GM23338 (cell line): ENCODE results near the gene HIVEP3. TPM values are rescaled to one million over a fixed set of nuclear protein-coding genes. Genes with fewer than 3 reads are reported as not detected.

Experiments used
- ATAC-seq: fragments of 200-7000 bp; cut with Tn5 transposase; 3 replicates; pipeline ENCODE4 v1.9.1; 2020
- DNase-seq: peaks from one replicate; pipeline ENCODE4 v3.0.0-alpha.2; 2015; ENCODE audit warnings: low spot score
- H2AFZ ChIP-seq: fragments of 200-600 bp; sonication (generic); 2 replicates; pipeline ENCODE4 v1.8.0; 2016; ENCODE audit warnings: antibody characterized with exemption, mild to moderate bottlenecking, moderate library complexity
- H3F3A ChIP-seq: fragments of 200-600 bp; sonication (generic); replicated peaks from 2 replicates; pipeline ENCODE4 v1.8.0; 2017; ENCODE audit warnings: antibody characterized with exemption, mixed run types, low read depth
- H3K27ac ChIP-seq: fragments of 200-600 bp; sonication (generic); 2 replicates; pipeline ENCODE4 v1.6.1; 2016; ENCODE audit warnings: low read depth
- H3K27me3 ChIP-seq: fragments of 200-600 bp; sonication (generic); 2 replicates; pipeline ENCODE4 v1.8.0; 2016; ENCODE audit warnings: mild to moderate bottlenecking, mixed run types, moderate library complexity; ENCODE audit not compliant: insufficient read depth
- H3K36me3 ChIP-seq: fragments of 200-600 bp; sonication (generic); 2 replicates; pipeline ENCODE4 v1.8.0; 2016; ENCODE audit warnings: mild to moderate bottlenecking; ENCODE audit not compliant: insufficient read depth
- H3K4me1 ChIP-seq: fragments of 200-600 bp; sonication (generic); 2 replicates; pipeline ENCODE4 v1.8.0; 2016; ENCODE audit warnings: mild to moderate bottlenecking, moderate library complexity; ENCODE audit not compliant: insufficient read depth
- H3K4me2 ChIP-seq: fragments of 200-600 bp; sonication (generic); 2 replicates; pipeline ENCODE4 v1.7.1; 2017; ENCODE audit warnings: mixed run types
- H3K4me3 ChIP-seq: fragments of 200-600 bp; sonication (generic); 2 replicates; pipeline ENCODE4 v1.6.1; 2016; ENCODE audit warnings: mixed run types
- H3K79me2 ChIP-seq: fragments of 200-600 bp; sonication (generic); replicated peaks from 2 replicates; pipeline ENCODE4 v1.8.0; 2017; ENCODE audit warnings: mild to moderate bottlenecking; ENCODE audit not compliant: insufficient read depth
- H3K9me2 ChIP-seq: fragments of 200-600 bp; sonication (generic); 2 replicates; pipeline ENCODE4 v1.8.0; 2017; ENCODE audit not compliant: insufficient read depth
- H4K20me1 ChIP-seq: fragments of 200-600 bp; sonication (generic); replicated peaks from 2 replicates; pipeline ENCODE4 v1.8.0; 2017; ENCODE audit warnings: mild to moderate bottlenecking; ENCODE audit not compliant: insufficient read depth
- H3K27ac Mint-ChIP-seq: 2 replicates; pipeline ENCODE4 v1.8.0; 2020; ENCODE audit warnings: inconsistent platforms, mild to moderate bottlenecking, moderate library complexity, mixed read lengths
- H3K27me3 Mint-ChIP-seq: 3 replicates; pipeline ENCODE4 v1.8.0; 2022; ENCODE audit warnings: low read depth, mild to moderate bottlenecking, moderate library complexity, mixed read lengths, inconsistent platforms; ENCODE audit not compliant: insufficient read depth, poor library complexity
- H3K36me3 Mint-ChIP-seq: 3 replicates; pipeline ENCODE4 v1.8.0; 2021; ENCODE audit warnings: low read depth, mild to moderate bottlenecking, inconsistent platforms, moderate library complexity, mixed read lengths
- H3K4me1 Mint-ChIP-seq: 3 replicates; pipeline ENCODE4 v1.8.0; 2020; ENCODE audit warnings: mild to moderate bottlenecking, inconsistent platforms, mixed read lengths
- H3K4me3 Mint-ChIP-seq: 3 replicates; pipeline ENCODE4 v1.8.0; 2021; ENCODE audit warnings: moderate library complexity, mild to moderate bottlenecking, inconsistent platforms, mixed read lengths
- H3K9me3 Mint-ChIP-seq: 3 replicates; pipeline ENCODE4 v1.8.0; 2020; ENCODE audit warnings: moderate library complexity, mild to moderate bottlenecking, inconsistent platforms, mixed read lengths
- CREB1 ChIP-seq: fragments of 250-450 bp; sonication (Bioruptor Pico); IDR thresholded peaks from 2 replicates; pipeline ENCODE4 v1.5.0; 2020; ENCODE audit warnings: low read depth, mild to moderate bottlenecking, moderate library complexity
- CTCF ChIP-seq, 2 experiments: fragments of 200-600 bp in 1 of 2; sonication (generic) in 1 of 2; conservative IDR thresholded peaks; 2 replicates each; pipeline versions ENCODE4 v1.5.1 to v1.6.1; 2016 to 2017; ENCODE audit warnings: antibody characterized with exemption in 2 of 2, low read depth in 2 of 2, mild to moderate bottlenecking in 2 of 2, moderate library complexity in 1 of 2
- ETS1 ChIP-seq: IDR thresholded peaks from 2 replicates; pipeline ENCODE4 v1.6.1; 2016; ENCODE audit warnings: antibody characterized with exemption
- EZH2 ChIP-seq: fragments of 200-600 bp; sonication (generic); IDR thresholded peaks from one replicate; pipeline ENCODE4 v1.8.0; 2017; ENCODE audit warnings: antibody characterized with exemption, mild to moderate bottlenecking, low read depth; ENCODE audit not compliant: unreplicated experiment
- EZH2phosphoT487 ChIP-seq: fragments of 200-600 bp; sonication (generic); IDR thresholded peaks from one replicate; pipeline ENCODE4 v1.8.1; 2018; ENCODE audit warnings: antibody characterized with exemption; ENCODE audit not compliant: unreplicated experiment
- JUNB ChIP-seq: IDR thresholded peaks from one replicate; pipeline ENCODE4 v1.6.1; 2016; ENCODE audit warnings: antibody characterized with exemption; ENCODE audit not compliant: unreplicated experiment
- NANOG ChIP-seq: IDR thresholded peaks from 2 replicates; pipeline ENCODE4 v1.6.1; 2016; ENCODE audit warnings: antibody characterized with exemption, borderline replicate concordance
- POLR2AphosphoS5 ChIP-seq: IDR thresholded peaks from 2 replicates; pipeline ENCODE4 v1.6.1; 2016; ENCODE audit warnings: antibody characterized with exemption, low read depth
- REST ChIP-seq: IDR thresholded peaks from one replicate; pipeline ENCODE4 v1.6.1; 2018; ENCODE audit warnings: antibody characterized with exemption; ENCODE audit not compliant: unreplicated experiment
- STAT1 ChIP-seq: IDR thresholded peaks from one replicate; pipeline ENCODE4 v1.6.1; 2016; ENCODE audit warnings: antibody characterized with exemption; ENCODE audit not compliant: unreplicated experiment
- ZNF114 ChIP-seq: fragments of 250-450 bp; sonication (Bioruptor Pico); IDR thresholded peaks from 2 replicates; pipeline ENCODE4 v1.5.0; 2020; ENCODE audit warnings: mild to moderate bottlenecking, moderate library complexity
- ZNF331 ChIP-seq: fragments of 250-450 bp; sonication (Bioruptor Pico); IDR thresholded peaks from 2 replicates; pipeline ENCODE4 v1.5.0; 2020; ENCODE audit warnings: low read depth, mild to moderate bottlenecking, moderate library complexity
- ZNF462 ChIP-seq: fragments of 250-450 bp; sonication (Bioruptor Pico); IDR thresholded peaks from 2 replicates; pipeline ENCODE4 v1.5.0; 2020; ENCODE audit warnings: mild to moderate bottlenecking, moderate library complexity
- polyA plus RNA-seq: library from polyadenylated mRNA; unstranded; fragments of >200 nt; fragmentation: Nextera tagmentation; extraction: Ambion mirVana; gene quantifications from 2 replicates; pipeline ENCODE4 v1.2.1, GENCODE V29; 2016
- total RNA-seq: library from RNA; depleted of rRNA; stranded (reverse); fragments of >200 nt; shearing (Covaris generic); gene quantifications from 2 replicates; pipeline ENCODE4 v1.2.3, GENCODE V29; 2014

Gene HIVEP3
- total and polyA plus RNA-seq, 2 experiments from 2014 or later = 0.14 to 0.24 TPM

DNA sequence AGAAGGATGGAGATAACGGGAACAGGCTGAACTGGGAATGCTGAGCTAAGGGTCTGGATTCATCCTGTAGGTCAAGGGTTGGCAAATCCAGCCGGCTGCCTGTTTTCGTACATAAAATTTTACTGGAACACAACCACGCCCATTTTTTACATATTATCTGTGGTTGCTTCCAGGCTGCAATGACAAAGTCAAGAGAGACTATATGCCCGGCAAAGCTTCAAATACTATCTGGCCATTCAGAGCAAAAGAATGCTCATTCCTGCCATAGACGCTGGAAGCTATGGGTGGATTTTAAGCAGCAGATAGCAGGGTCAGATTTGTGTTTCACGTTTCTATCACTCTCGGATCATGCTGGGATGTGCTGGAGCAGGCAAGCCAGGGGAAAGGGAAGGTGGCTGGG, 296.3 kb downstream of the HIVEP3 start:
- Histone ChIP-seq H3K36me3 (no peaks in the 10 kb centered on the region), H3K79me2 (no peaks in the 10 kb centered on the region), H3K27ac (no peak overlapping the region), H3K27me3 (no peaks in the 10 kb centered on the region), H4K20me1 (no peaks in the 10 kb centered on the region), H3F3A (no peaks in the 10 kb centered on the region), H3K4me1 (no peaks in the 10 kb centered on the region), H3K9me2 (no peaks in the 10 kb centered on the region), H3K4me3 (no peak overlapping the region), H2AFZ (no peak overlapping the region), H3K4me2 (no peak overlapping the region)
- Mint-ChIP-seq H3K4me3 (no peak overlapping the region), H3K36me3 (no peaks in the 10 kb centered on the region), H3K27ac (no peak overlapping the region), H3K27me3 (peaks cover 15% of the 10 kb centered on the region), H3K4me1 (peaks cover 26% of the 10 kb centered on the region), H3K9me3 (no peaks in the 10 kb centered on the region)
- DNase-seq (no peak), ATAC-seq (no peak)
- no peak for TF ChIP-seq ETS1
- no peak for TF ChIP-seq NANOG
- no peak for TF ChIP-seq CREB1 (CRISPR knock-in tag)
- no peak for TF ChIP-seq ZNF331 (CRISPR knock-in tag)
- no peak for TF ChIP-seq CTCF (conservative IDR thresholded peaks at IDR 0.05; ENCODE audit: low read depth in 2 of 2)
- no peak for TF ChIP-seq STAT1
- TF ChIP-seq EZH2 = no peak
- no peak for TF ChIP-seq REST
- no peak for TF ChIP-seq POLR2AphosphoS5
- TF ChIP-seq ZNF114 = no peak
- TF ChIP-seq ZNF462 (CRISPR knock-in tag) = no peak
- no peak for TF ChIP-seq JUNB
- TF ChIP-seq EZH2phosphoT487 = no peak
